ENCODE results near the gene TSTD2.

The TSTD2 gene

GRCh38 chr9:97567182-97567893, 65.8 kb downstream of the TSTD2 start:
- no peak overlapping the region for H3K27ac Mint-ChIP-seq

GRCh38 chr9:97565262-97565661, 67.9 kb downstream of the TSTD2 start:
- DNase-seq (ENCODE audit: low spot score in 2 of 2) (no peak), ATAC-seq (no peak)
- H3K4me1 Mint-ChIP-seq = no peaks in the 10 kb centered on the region
- H3K36me3 Mint-ChIP-seq = no peaks in the 10 kb centered on the region
- H3K27ac Mint-ChIP-seq = no peak overlapping the region
- H3K9me3 Mint-ChIP-seq = no peaks in the 10 kb centered on the region
- no peak overlapping the region for H3K4me3 Mint-ChIP-seq

More at GRCh38 chr9:97567182-97567893, 65.8 kb downstream of the TSTD2 start:
- Mint-ChIP-seq H3K36me3 (no peaks in the 10 kb centered on the region), H3K4me3 (no peak overlapping the region), H3K9me3 (no peaks in the 10 kb centered on the region), H3K4me1 (no peaks in the 10 kb centered on the region)
- ATAC-seq = no peak
- no peak for DNase-seq (ENCODE audit: low spot score in 2 of 2)

GRCh38 chr9:97564291-97565175, 68.6 kb downstream of the TSTD2 start:
- ATAC-seq (no peak), DNase-seq (ENCODE audit: low spot score in 2 of 2) (no peak)
- Mint-ChIP-seq H3K4me1 (peaks cover 6% of the 10 kb centered on the region), H3K4me3 (no peak overlapping the region), H3K36me3 (no peaks in the 10 kb centered on the region), H3K9me3 (no peaks in the 10 kb centered on the region), H3K27ac (no peak overlapping the region)

- no peak for DNase-seq (ENCODE audit: low spot score in 2 of 2)
Measured at GRCh38 chr9:97563458-97564135, 69.6 kb downstream of the TSTD2 start.

GRCh38 chr9:97562542-97562941, 70.6 kb downstream of the TSTD2 start:
- Mint-ChIP-seq H3K4me3 (no peak overlapping the region), H3K27ac (no peak overlapping the region), H3K9me3 (no peaks in the 10 kb centered on the region), H3K36me3 (no peaks in the 10 kb centered on the region), H3K4me1 (peaks cover 17% of the 10 kb centered on the region)
- ATAC-seq (no peak), DNase-seq (ENCODE audit: low spot score in 2 of 2) (no peak)

More at GRCh38 chr9:97563458-97564135, 69.6 kb downstream of the TSTD2 start:
- Mint-ChIP-seq H3K4me1 (peaks cover 15% of the 10 kb centered on the region), H3K4me3 (no peak overlapping the region), H3K27ac (no peak overlapping the region), H3K9me3 (no peaks in the 10 kb centered on the region), H3K36me3 (no peaks in the 10 kb centered on the region)
- no peak for ATAC-seq

- DNase-seq (ENCODE audit: low spot score in 2 of 2) (no peak), ATAC-seq (no peak)
- Mint-ChIP-seq H3K9me3 (no peaks in the 10 kb centered on the region), H3K27ac (no peak overlapping the region), H3K4me3 (no peak overlapping the region), H3K4me1 (peaks cover 17% of the 10 kb centered on the region), H3K36me3 (no peaks in the 10 kb centered on the region)
Measured at GRCh38 chr9:97561501-97561900, 71.7 kb downstream of the TSTD2 start.

GRCh38 chr9:97560851-97561250, 72.3 kb downstream of the TSTD2 start:
- DNase-seq (ENCODE audit: low spot score in 2 of 2) (no peak), ATAC-seq (no peak)
- H3K36me3 Mint-ChIP-seq = no peaks in the 10 kb centered on the region
- no peaks in the 10 kb centered on the region for H3K9me3 Mint-ChIP-seq
- no peak overlapping the region for H3K4me3 Mint-ChIP-seq
- H3K27ac Mint-ChIP-seq = no peak overlapping the region
- H3K4me1 Mint-ChIP-seq = peaks cover 17% of the 10 kb centered on the region

GRCh38 chr9:97560154-97560553, 73.0 kb downstream of the TSTD2 start:
- no peak for DNase-seq (ENCODE audit: low spot score in 2 of 2)
- no peak overlapping the region for H3K4me3 Mint-ChIP-seq
- no peak for ATAC-seq
- H3K4me1 Mint-ChIP-seq = peaks cover 17% of the 10 kb centered on the region
- H3K9me3 Mint-ChIP-seq = no peaks in the 10 kb centered on the region
- H3K27ac Mint-ChIP-seq = no peak overlapping the region
- H3K36me3 Mint-ChIP-seq = no peaks in the 10 kb centered on the region

- no peaks in the 10 kb centered on the region for H3K9me3 Mint-ChIP-seq
- DNase-seq (ENCODE audit: low spot score in 2 of 2) (no peak), ATAC-seq (peak; percentile 91)
- peak overlapping the region; percentile 59 for H3K4me3 Mint-ChIP-seq
- H3K4me1 Mint-ChIP-seq = peaks cover 17% of the 10 kb centered on the region
- H3K27ac Mint-ChIP-seq = peak overlapping the region; percentile 8
- no peaks in the 10 kb centered on the region for H3K36me3 Mint-ChIP-seq
Measured at GRCh38 chr9:97559111-97559514, 74.1 kb downstream of the TSTD2 start.

GRCh38 chr9:97558701-97559101, 74.5 kb downstream of the TSTD2 start:
- peak overlapping the region; percentile 59 for H3K4me3 Mint-ChIP-seq

GRCh38 chr9:97557606-97558095, 75.5 kb downstream of the TSTD2 start:
- DNase-seq (ENCODE audit: low spot score in 2 of 2) = no peak

More at GRCh38 chr9:97558701-97559101, 74.5 kb downstream of the TSTD2 start:
- Mint-ChIP-seq H3K36me3 (no peaks in the 10 kb centered on the region), H3K4me1 (peaks cover 17% of the 10 kb centered on the region), H3K27ac (peak overlapping the region; percentile 8), H3K9me3 (no peaks in the 10 kb centered on the region)
- ATAC-seq = peak; percentile 8
- DNase-seq (ENCODE audit: low spot score in 2 of 2) = no peak

GRCh38 chr9:97556721-97557605, 76.2 kb downstream of the TSTD2 start:
- no peak for ATAC-seq
- Mint-ChIP-seq H3K36me3 (no peaks in the 10 kb centered on the region), H3K27ac (no peak overlapping the region), H3K4me1 (peaks cover 17% of the 10 kb centered on the region), H3K4me3 (no peak overlapping the region), H3K9me3 (no peaks in the 10 kb centered on the region)
- no peak for DNase-seq (ENCODE audit: low spot score in 2 of 2)

More at GRCh38 chr9:97557606-97558095, 75.5 kb downstream of the TSTD2 start:
- H3K4me3 Mint-ChIP-seq = no peak overlapping the region
- no peak overlapping the region for H3K27ac Mint-ChIP-seq
- peaks cover 17% of the 10 kb centered on the region for H3K4me1 Mint-ChIP-seq
- H3K36me3 Mint-ChIP-seq = no peaks in the 10 kb centered on the region
- no peaks in the 10 kb centered on the region for H3K9me3 Mint-ChIP-seq
- no peak for ATAC-seq

GRCh38 chr9:97556036-97556720, 77.0 kb downstream of the TSTD2 start:
- H3K27ac Mint-ChIP-seq = peak overlapping the region; percentile 12
- no peak overlapping the region for H3K4me3 Mint-ChIP-seq
- H3K9me3 Mint-ChIP-seq = no peaks in the 10 kb centered on the region
- H3K36me3 Mint-ChIP-seq = no peaks in the 10 kb centered on the region
- H3K4me1 Mint-ChIP-seq = peaks cover 17% of the 10 kb centered on the region
- ATAC-seq (no peak), DNase-seq (ENCODE audit: low spot score in 2 of 2) (no peak)

- no peak for DNase-seq (ENCODE audit: low spot score in 2 of 2)
- Mint-ChIP-seq H3K36me3 (no peaks in the 10 kb centered on the region), H3K4me1 (peaks cover 17% of the 10 kb centered on the region), H3K9me3 (no peaks in the 10 kb centered on the region), H3K4me3 (no peak overlapping the region), H3K27ac (no peak overlapping the region)
- no peak for ATAC-seq
Measured at GRCh38 chr9:97555164-97555563, 78.0 kb downstream of the TSTD2 start.

All from stimulated activated effector memory CD8-positive, alpha-beta T cell treated with anti-CD3 and anti-CD28 coated beads, Interleukin-12 subunit alpha, Interleukin-12 subunit beta, amount 100 ng/mL, for 72 hours (primary cell).